HL-60/S4 (cell line): Measurements from ENCODE around the gene ARAP3.

Experiments
- in situ Hi-C: fragments of 300-500 bp; cut with MboI; formaldehyde crosslinking; loops from 2 replicates; pipeline ENCODE4 v1.14.3; 2022; ENCODE audit warnings: low sequenced_read_pairs

Gene ARAP3

GRCh38 chr5:141618804-141619554, 63.1 kb downstream of the ARAP3 start, which contains the start of gene DIAPH1:
DIAPH1 (minus strand) TSS chr5:141619000; CDS start chr5:141618914, 86 bp downstream.
- in situ Hi-C loops: loop anchor here (25.0 kb wide), 2 partner anchors 932 to 1057 kb away; partner anchors contain the start of genes APBB3, HARS1, HARS2 and SLC35A4

- in situ Hi-C loops: loop anchor here (25.0 kb wide), 2 partner anchors 931 to 1056 kb away; partner anchors contain the start of genes APBB3, HARS1, HARS2 and SLC35A4
These were observed 63.8 kb downstream of the ARAP3 start for GRCh38 chr5:141618030-141618803.

GRCh38 chr5:141617682-141618029, 64.4 kb downstream of the ARAP3 start:
- in situ Hi-C loops: loop anchor here (25.0 kb wide), 2 partner anchors 930 to 1055 kb away; partner anchors contain the start of genes APBB3, HARS1, HARS2 and SLC35A4

GRCh38 chr5:141617128-141617527, 64.9 kb downstream of the ARAP3 start:
- in situ Hi-C loops: loop anchor here (25.0 kb wide), 2 partner anchors 930 to 1055 kb away; partner anchors contain the start of genes APBB3, HARS1, HARS2 and SLC35A4

- in situ Hi-C loops: loop anchor here (25.0 kb wide), 2 partner anchors 929 to 1054 kb away; partner anchors contain the start of genes APBB3, HARS1, HARS2 and SLC35A4
These were observed 65.9 kb downstream of the ARAP3 start for GRCh38 chr5:141615991-141616720.

GRCh38 chr5:141613344-141613743, 68.7 kb downstream of the ARAP3 start:
- in situ Hi-C loops: loop anchor here (25.0 kb wide), 2 partner anchors 926 to 1051 kb away; partner anchors contain the start of genes APBB3, HARS1, HARS2 and SLC35A4

- in situ Hi-C loops: loop anchor here (25.0 kb wide), 2 partner anchors 924 to 1049 kb away; partner anchors contain the start of genes APBB3, HARS1, HARS2 and SLC35A4
These were observed 70.7 kb downstream of the ARAP3 start for GRCh38 chr5:141611289-141611688.

GRCh38 chr5:141609921-141610320, 72.1 kb downstream of the ARAP3 start:
- in situ Hi-C loops: loop anchor here (25.0 kb wide), 2 partner anchors 923 to 1048 kb away; partner anchors contain the start of genes APBB3, HARS1, HARS2 and SLC35A4

GRCh38 chr5:141609044-141609443, 73.0 kb downstream of the ARAP3 start:
- in situ Hi-C loops: loop anchor here (25.0 kb wide), 2 partner anchors 922 to 1047 kb away; partner anchors contain the start of genes APBB3, HARS1, HARS2 and SLC35A4

- in situ Hi-C loops: loop anchor here (25.0 kb wide), 2 partner anchors 921 to 1046 kb away; partner anchors contain the start of genes APBB3, HARS1, HARS2 and SLC35A4
These were observed 73.5 kb downstream of the ARAP3 start for GRCh38 chr5:141608557-141608956.

- in situ Hi-C loops: loop anchor here (25.0 kb wide), 2 partner anchors 921 to 1046 kb away; partner anchors contain the start of genes APBB3, HARS1, HARS2 and SLC35A4
These were observed 74.0 kb downstream of the ARAP3 start for GRCh38 chr5:141608046-141608445.

GRCh38 chr5:141605523-141606277, 76.3 kb downstream of the ARAP3 start:
- in situ Hi-C loops: loop anchor here (25.0 kb wide), 2 partner anchors 918 to 1043 kb away; partner anchors contain the start of genes APBB3, HARS1, HARS2 and SLC35A4

GRCh38 chr5:141603923-141604717, 77.9 kb downstream of the ARAP3 start:
- in situ Hi-C loops: loop anchor here (25.0 kb wide), 2 partner anchors 917 to 1042 kb away; partner anchors contain the start of genes APBB3, HARS1, HARS2 and SLC35A4
